ENCODE measurements around the gene GABBR2.
"Not testable (repeated sequence)": the region's sequence is repeated elsewhere in the genome, so short reads cannot be mapped to it uniquely, and the experiment has no call there.

GABBR2 gene

GRCh38 chr9:98719055-98719454 is 10.3 kb upstream of the GABBR2 start:
- no peak for DNase-seq

GRCh38 chr9:98714833-98715232 is 6.1 kb upstream of the GABBR2 start:
- DNase-seq: no peak

GRCh38 chr9:98712987-98713386 is 4.3 kb upstream of the GABBR2 start:
- DNase-seq: no peak

GRCh38 chr9:98709968-98710965 is 1.5 kb upstream of the GABBR2 start:
- DNase-seq: no peak

GRCh38 chr9:98708103-98708932 is 417 bp downstream of the GABBR2 start:
- no peak for DNase-seq

GRCh38 chr9:98707166-98708102 is 1.3 kb downstream of the GABBR2 start:
- no peak for DNase-seq

- DNase-seq: no peak
Measured at GRCh38 chr9:98706651-98707165, 2.0 kb downstream of the GABBR2 start.

DNA sequence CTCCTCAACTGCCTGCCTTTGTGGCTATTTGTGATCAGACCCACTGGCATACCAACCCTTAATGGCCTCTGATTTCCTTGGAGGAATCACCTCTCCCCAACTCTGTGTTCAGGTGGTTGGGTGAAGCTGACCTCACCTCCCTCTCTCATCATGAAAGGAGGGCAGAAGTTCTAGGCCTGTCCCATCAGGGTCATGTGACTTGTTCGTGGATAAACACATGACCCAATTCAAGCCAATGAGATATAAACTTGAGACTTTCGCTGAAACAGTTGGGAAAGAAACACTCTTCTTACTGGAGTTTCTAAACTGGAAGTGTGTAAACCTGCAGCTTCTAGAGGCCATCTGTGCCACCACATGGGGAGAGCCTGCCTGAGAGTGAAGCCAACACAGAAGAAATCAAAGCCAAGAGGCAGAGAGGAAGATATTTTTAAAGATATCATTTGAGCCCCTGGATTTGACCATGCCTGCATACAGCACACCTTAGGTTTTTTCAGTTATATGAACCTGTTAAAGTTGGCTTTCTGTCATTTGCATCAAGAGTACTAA is 5.8 kb downstream of the GABBR2 start:
- DNase-seq: no peak

GRCh38 chr9:98702340-98702739 is 6.4 kb downstream of the GABBR2 start:
- DNase-seq: no peak

GRCh38 chr9:98701576-98701975 is 7.2 kb downstream of the GABBR2 start:
- no peak for DNase-seq

GRCh38 chr9:98700801-98701200 is 7.9 kb downstream of the GABBR2 start:
- DNase-seq: no peak

DNA sequence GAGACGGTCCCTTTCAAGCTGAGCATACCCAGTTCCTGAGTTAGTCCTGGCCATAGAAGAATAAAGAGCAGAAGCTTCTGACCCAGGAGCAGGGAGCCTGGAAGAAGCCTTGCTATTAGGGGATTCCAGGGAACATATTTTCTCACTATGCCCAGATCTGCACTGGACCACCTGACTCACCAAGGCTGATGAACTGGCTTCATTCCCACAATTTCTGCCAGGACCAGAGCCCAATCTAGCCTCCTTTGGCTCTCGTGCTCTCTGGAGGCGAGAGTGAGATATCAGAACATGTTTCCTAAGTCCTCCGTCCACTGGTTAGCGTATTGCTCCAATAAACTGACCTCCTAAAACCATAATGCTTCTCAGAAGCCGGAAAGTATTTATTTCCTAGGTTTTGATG is 9.9 kb downstream of the GABBR2 start:
- DNase-seq: no peak

GRCh38 chr9:98694943-98695342 is 13.8 kb downstream of the GABBR2 start:
- no peak for DNase-seq

- no peak for DNase-seq
Measured at GRCh38 chr9:98692392-98692791, 16.3 kb downstream of the GABBR2 start.

- no peak for DNase-seq
Measured at GRCh38 chr9:98691890-98692289, 16.8 kb downstream of the GABBR2 start.

DNA sequence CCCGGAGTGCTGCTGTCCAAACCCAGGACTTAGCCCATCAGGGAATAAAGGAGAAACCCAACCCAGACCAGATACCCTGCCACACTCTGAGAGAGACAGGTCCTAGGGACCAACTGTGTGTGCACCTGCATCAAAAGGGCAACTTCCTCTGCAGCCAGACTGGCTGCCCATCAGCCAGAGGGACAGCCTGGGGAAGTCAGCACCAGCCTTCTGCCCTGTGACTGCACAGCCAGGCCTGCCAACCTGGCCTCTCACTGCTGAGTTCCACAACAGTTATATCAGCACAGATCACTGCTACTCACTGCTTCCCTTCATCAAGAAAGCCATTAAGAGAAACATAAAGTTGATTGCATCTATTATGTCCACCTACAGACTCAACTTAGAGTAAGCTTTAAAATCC is 18.0 kb downstream of the GABBR2 start:
- no peak for DNase-seq

DNA sequence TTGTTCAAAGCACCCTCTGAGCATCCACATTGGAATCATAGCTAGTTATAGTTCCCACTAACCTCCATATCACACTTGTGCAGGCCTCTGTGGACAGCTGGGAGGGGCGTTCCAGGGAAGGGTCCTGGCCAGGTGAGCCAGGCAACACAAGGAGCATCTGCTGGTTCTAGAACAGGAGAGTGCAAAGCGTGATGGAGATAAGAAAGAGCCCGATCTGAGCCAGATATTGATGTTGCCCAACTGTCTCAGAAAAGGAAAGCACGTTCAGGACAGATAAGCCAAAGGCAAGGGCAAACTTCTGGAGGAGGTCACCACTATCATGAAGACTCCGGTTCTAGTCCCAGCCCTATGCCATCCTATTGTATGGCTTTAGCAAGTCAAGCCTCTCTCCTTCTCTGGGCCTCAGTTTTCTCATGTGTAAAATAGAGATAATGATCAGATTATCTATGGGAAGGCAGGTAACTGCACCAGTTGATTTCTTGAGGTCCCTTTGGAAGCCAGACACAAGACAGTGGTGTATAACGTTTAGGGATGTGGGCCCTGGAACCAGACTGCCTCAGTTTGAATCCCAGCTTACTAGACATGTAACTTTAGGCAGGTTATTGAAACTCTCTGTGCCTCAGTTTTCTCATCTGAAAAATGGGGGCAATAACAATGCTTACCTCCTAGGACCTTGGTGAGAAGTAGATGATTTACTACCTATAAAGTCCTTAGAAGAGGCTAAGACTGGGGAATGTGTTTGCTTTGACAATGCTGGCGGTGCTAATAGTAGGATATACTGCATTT is 19.8 kb downstream of the GABBR2 start:
- no peak for DNase-seq

DNA sequence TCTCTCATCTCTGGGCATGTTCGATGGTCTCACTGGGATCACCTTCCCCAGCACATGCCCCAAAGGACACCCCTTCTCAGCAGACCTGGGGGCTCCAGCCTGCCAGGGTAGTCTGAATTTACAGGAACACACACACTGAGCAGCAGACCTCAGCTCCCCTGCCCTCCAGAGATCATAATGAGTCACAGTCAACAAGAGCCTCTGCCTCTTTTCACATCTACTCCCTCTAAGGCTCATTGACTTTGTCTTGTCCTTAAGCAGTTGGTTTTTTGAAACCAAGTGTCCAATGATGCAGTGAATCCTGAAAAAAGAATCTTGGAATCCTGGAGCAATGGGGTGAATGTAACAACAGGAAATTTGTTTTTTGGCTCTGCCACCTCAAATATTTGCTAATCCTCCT is 20.8 kb downstream of the GABBR2 start:
- DNase-seq: no peak

GRCh38 chr9:98686961-98687855 is 21.5 kb downstream of the GABBR2 start:
- DNase-seq: no peak

GRCh38 chr9:98684816-98685215 is 23.9 kb downstream of the GABBR2 start:
- not testable (repeated sequence) for DNase-seq

Data from activated CD8-positive, alpha-beta memory T cell treated with anti-CD3 and anti-CD28 coated beads for 24 hours (primary cell).